Ovary (tissue), 3 donors: ENCODE results near the gene MICAL2.

Experiments
- EP300 ChIP-seq: sonication (generic); formaldehyde crosslinking; IDR thresholded peaks from one replicate; pipeline ENCODE4 v1.6.1; 2017; ENCODE audit warnings: antibody characterized with exemption
- POLR2A ChIP-seq: fragments of 450-650 bp; IDR thresholded peaks from one replicate; pipeline ENCODE4 v1.6.1; 2017; ENCODE audit warnings: antibody characterized with exemption, mild to moderate bottlenecking, moderate library complexity
- TF ChIP-seq, protein P1 (sequence below), 3 donors: fragments of 450-650 bp in 2 of 3; fragments of 200-600 bp in 1 of 3; IDR thresholded peaks; one replicate each; pipeline versions ENCODE4 v1.5.1 to v1.8.0; 2016 to 2022; ENCODE audit warnings: antibody characterized with exemption in 3 of 3, mild to moderate bottlenecking in 1 of 3
- donor health status: DM: no; HTN: no; CAD: no.

DNA sequence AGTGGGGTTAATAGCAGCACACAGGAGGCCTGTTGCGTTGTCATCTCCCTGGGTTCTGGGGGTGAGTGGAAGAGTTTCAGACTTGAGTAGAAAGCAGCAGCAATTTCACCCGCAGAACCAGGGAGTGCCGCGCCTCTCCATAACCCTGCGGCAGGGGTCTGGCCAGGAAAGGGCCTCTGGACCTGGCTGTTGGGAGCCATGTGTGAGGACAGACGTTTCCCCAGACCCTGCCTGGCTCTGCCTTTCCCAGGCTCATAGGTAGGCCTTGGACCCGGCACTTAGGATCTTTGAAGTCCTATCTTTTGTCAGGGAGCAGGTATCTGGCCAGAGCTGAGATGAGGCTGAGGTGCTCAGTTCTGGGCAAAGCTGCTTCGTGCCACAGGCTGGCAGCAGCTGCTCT is 160.4 kb downstream of the MICAL2 start:
- TF ChIP-seq, protein P1, sequence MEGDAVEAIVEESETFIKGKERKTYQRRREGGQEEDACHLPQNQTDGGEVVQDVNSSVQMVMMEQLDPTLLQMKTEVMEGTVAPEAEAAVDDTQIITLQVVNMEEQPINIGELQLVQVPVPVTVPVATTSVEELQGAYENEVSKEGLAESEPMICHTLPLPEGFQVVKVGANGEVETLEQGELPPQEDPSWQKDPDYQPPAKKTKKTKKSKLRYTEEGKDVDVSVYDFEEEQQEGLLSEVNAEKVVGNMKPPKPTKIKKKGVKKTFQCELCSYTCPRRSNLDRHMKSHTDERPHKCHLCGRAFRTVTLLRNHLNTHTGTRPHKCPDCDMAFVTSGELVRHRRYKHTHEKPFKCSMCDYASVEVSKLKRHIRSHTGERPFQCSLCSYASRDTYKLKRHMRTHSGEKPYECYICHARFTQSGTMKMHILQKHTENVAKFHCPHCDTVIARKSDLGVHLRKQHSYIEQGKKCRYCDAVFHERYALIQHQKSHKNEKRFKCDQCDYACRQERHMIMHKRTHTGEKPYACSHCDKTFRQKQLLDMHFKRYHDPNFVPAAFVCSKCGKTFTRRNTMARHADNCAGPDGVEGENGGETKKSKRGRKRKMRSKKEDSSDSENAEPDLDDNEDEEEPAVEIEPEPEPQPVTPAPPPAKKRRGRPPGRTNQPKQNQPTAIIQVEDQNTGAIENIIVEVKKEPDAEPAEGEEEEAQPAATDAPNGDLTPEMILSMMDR (IDR thresholded peaks at IDR 0.05), result no peak
- TF ChIP-seq EP300, result no peak
- no peak for TF ChIP-seq POLR2A
